Cardiac septum (tissue), 1 donor: ENCODE results near the gene PCCA. TPM values are rescaled to one million over a fixed set of nuclear protein-coding genes. Genes with fewer than 3 reads are reported as not detected.

Experiments
- DNase-seq: peaks from one replicate; pipeline ENCODE4 v3.0.0-alpha.2; 2020; ENCODE audit warnings: low spot score
- intact Hi-C: fragments of 100-400 bp; cut with DNase I; formaldehyde crosslinking; loops from one replicate; pipeline ENCODE4 v1.14.0; 2022
- total RNA-seq: library from RNA; stranded (reverse); fragmentation: NEBNext Ultra II Directional; extraction: Animal tissue kit (Norgen Biotek cat#: 25700); gene quantifications from one replicate; pipeline ENCODE4 v1.2.1, GENCODE V29; 2021
- donor health status: DM: no; HTN: no; CAD: no.

Gene PCCA
- total RNA-seq, 1 donor from 2014 or later: 51.2 TPM

DNA sequence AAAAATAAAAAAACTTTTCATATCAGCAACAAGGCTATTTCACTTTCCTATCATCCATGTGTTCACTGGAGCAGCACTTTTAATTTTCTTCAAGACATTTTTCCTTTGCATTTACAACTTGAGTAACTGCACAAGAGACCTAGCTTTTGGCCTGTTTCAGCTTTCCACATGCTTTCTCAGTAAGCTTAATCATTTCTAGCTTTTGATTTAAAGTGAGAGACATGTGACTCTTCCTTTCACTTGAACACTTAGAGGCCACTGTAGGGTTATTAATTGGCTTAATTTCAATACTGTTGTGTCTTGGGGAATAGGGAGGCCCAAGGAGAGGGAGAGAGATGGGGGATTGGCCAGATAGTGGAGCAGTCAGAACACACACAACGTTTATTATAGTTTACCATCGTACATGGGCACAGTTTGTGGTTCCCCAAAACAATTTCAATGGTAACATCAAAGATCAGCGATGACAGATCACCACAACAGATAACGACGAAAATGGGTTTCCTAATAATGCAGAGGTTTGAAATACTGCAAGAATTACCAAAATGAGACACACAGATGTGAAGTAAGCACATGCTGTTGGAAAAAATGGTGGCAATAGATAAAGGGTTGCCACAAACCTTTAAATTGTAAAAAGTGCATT is 382.1 kb downstream of the PCCA start:
- intact Hi-C loops: no loop called here
- DNase-seq: no peak

DNA sequence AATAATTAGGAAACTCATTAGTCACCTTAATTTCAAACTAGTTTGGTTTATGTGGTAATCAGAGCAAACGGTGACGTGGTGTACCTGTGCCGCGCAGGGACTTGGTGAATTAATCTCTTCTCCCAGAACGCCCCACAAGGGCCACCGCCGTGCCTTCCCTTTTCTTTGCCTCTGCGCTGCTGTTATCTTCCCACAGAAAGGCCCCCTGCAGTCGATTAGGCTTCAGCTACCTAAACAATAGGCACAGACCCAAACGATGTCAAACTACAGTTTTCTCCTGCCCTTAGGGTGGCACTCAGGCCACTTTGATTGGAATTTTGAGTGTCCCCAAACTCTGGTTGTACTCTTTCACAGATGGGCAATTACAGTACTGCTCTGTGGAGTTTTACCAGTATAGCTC is 384.2 kb downstream of the PCCA start:
- no peak for DNase-seq
- intact Hi-C loops: no loop called here

DNA sequence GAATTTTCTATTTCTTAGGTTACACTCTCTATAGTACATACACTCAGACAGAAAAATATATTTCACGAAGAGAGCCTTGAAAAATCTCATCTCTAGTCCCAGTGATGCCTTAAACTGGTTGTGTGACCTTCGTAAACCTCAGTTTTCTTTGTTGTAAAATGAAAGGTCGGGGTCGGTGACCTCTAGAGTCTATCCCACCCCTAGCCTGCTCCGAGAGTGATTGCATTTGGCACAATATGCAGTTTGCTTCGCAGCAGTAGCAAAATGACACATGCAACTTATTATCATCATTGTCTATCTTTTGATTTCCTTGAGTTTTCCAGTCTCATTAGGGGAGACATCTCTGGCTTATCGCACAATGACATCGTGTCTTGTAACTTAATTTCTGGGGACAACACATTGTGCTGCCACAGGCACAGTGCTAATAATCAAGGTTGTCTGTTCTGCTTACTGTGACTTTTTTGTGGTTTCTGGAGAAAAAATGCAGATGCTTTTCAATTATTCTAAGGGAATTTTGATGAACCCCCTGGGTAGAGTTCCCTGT is 384.7 kb downstream of the PCCA start:
- intact Hi-C loops: no loop called here
- no peak for DNase-seq

DNA sequence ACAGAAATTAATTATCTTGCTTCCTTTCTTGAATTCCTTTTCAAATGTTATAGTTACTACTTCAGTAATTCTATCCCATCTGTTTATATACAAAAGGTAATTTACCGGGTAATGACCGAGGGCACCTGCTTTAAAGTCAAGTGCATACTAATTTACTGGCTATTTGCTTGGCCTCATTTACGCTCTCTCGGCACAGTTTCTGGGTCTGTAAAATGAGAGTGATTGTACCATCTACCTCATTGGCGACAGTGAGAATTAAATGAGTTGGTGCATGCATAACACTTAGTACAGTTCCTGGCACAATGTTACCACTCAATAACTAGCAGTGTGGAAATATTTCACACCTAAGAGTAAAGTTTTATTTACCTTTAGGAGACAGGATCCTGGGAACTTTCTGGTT is 388.1 kb downstream of the PCCA start:
- intact Hi-C loops: no loop called here
- DNase-seq: no peak

DNA sequence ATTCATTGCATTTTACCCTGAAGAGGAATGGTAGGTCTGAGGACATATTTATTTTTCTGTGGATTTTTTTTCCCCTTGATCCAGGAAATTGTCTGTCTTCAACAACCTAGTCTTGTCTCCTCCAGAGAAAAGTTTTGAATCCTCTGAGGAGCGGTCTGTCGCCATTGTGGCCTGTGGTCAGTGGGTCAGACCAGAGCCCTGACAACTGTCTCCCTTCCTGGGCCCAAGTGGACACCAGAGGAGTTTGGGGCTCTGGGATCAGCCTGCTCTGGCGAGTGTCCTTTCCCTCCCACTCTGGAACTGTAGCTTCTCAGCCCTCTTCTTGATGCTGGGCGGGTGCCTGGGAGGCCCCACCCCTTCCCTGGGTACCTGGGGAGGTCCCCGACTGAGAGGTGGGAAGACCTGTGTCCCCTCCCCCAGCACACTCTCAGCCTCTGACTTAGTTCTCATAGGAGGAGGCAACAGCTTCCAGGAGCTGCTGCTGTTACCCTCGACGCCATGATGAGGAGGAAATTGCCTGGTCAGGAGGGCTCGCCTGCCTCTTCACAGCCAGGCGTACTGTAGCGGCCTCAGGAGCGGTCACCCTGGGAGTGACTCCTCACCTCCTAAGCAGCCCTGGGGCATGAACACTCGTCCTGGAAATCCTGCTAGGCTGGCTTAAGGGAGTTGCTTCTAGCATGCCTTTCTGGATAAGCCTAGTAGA is 389.4 kb downstream of the PCCA start:
- no peak for DNase-seq
- intact Hi-C loops: no loop called here

DNA sequence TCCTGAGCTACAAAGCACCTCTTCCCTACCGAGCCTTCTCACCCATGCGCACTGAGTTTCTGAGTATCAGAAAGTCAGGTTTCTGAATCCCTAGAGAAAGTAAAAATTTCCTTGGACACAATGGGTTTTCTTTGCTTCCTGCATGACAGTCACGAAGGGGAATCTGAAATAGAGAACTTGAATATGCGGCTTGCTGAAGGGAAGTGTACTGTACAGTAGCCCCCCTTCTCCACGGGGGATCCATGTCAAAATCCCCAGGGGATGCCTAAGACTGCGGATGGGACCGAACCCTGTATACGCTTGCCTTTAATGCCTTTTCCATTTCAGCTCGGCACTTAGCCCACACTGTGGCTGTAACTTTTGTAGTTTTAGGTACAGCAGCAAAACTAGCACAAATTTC is 391.8 kb downstream of the PCCA start:
- intact Hi-C loops: no loop called here
- DNase-seq: no peak

DNA sequence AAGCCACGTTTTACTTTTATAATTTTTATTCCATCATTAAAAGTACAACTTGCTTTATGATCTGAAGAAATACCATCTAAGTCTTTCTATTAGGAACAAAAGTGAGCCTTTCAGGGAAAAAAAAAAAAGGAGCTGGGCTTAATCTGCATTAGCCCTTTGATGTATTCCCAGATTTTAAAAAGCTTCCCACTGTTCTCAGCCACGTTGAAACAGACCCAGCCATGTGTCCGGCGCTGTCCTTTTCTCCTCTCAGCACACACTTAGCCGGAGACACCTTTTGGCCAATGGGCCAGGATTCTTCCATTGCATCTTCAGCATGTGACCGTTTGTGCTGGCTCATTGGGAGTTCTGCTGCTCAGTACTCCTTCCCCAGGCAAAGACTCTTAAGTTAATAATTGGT is 394.2 kb downstream of the PCCA start:
- intact Hi-C loops: no loop called here
- no peak for DNase-seq

DNA sequence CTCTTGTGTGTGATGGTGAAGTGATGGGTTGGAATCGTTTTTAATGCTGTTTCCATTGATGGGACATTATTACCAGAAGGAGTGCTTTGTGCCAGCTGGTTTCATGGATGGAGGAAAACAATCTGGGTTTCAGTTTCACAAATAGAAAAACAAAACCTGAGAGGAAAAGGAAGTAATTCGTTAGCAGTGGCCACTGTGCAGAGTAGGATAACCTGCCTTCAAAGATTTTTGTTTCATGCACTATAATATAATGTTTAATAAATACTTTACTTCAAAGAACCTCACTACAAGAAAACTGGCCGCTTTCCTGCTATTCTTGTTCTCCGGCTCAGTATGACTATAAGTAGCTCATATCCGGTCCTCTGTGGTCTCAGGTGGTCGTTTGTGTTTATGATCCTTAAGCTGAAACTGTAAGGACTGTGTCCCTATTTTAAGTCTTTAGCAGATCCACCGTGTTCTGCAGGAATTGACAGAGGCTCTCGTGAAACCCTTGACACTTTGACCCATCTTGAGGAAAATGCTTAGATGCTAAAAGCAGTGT is 395.0 kb downstream of the PCCA start:
- DNase-seq: no peak
- intact Hi-C loops: no loop called here

DNA sequence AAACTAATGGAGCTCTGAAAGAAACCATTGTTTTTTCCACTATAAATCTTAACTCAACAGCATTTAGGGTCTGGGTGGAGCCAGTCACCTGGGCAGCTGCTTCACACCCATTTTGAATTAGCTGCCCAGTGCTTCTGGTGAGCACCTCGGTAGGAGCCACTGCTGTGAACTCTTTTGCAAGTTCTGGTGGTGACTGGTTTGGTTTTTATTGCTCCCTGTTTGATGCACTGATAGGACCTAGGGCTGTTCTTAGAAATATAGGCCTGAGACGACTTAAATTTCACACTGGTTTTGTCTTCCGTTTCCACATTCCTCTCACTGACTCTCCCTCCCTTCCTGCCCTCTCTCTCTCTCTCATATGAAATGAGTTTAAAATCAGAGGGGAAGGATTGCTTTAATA is 395.8 kb downstream of the PCCA start:
- intact Hi-C loops: no loop called here
- no peak for DNase-seq

DNA sequence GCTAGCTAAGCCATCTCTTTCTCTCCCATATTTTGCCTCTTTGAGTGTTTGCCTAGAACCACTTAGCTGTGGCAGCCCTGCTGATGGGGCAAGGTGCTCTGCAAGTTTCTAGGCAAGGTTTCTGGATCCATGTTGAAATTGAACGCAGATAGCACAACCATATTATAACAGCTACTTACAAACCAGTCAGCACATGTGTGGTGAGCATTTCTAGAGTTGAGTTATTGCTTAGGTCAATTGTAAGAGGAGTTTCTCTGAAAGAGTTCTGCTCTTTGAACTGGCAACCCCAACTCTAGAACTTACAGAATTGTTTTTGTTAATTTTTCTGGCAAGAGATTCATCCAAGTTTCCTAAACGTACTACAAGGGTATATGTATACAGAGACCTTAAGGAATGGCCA is 396.4 kb downstream of the PCCA start:
- intact Hi-C loops: no loop called here
- no peak for DNase-seq

DNA sequence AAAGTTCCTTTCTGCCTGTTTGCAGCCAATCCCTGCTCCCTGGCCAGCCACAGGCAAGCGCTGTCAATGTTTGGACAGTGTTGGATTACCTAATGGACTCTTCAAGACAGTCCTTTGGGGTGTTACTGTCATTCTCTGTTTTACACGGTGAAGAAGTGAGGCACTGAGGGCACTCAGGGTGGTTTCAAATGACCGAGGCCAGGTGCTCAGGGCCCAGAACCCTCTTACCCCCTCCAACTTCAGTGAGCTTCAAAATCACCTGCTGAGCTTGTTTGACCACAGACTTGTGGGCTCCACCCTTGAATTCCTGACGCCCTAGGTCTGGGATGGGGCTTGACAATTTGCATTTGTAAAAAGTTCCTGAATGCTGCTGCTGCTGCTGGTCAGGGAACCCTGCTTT is 401.8 kb downstream of the PCCA start:
- no peak for DNase-seq
- intact Hi-C loops: no loop called here

DNA sequence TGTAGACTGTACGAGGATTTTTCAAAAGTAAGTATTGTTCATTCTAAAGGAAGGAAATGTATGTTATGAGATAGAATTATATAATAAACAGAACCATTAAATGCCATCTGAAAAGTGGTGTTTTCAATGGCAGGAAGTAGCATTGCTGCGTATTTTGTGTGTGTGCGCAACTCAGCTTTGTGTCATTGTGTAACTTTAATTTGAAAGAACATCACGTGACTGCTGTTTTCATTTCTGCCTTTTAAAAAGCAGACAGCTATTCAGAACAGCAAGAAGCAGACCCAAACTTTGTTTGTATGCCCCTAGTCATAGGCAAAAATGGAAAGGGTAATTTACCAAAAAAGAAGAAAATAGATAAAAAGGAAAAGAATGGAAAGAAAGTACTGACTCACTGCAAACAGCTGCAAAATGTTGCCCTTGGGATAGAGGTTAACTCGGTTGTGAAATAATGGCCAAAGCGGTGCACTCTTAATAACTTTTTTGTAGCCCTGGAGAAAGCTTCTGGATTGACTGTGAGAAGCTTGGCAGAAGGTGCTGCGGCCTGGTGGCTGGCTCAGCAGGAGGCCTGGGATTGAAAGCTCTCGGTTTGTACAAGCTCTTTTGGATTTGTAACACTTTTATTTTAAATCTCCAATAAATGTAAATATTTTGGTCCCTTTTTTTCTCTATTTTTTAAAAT is 402.4 kb downstream of the PCCA start:
- intact Hi-C loops: no loop called here

DNA sequence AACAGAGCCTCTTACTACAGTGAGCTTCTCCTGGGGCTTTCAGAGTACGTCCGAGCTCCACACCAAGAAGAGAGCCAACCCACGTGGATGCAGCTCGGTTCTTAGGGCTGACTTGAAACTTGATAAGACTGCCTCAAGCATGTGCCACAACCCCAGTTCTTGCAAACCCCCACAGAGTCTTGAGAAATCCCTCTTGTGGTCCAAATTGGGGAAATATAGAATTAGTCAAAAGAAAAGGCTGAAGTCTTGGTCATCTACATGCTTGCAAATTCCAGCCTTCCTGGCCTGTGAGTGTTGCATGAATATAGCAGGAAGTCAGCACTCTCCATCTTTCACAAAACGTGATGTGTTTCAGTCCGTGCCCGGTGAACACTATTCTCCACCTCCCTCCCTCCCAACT is 404.5 kb downstream of the PCCA start:
- intact Hi-C loops: no loop called here
- DNase-seq: no peak

More for the DNA sequence above, 402.4 kb downstream of the PCCA start:
- no peak for DNase-seq

DNA sequence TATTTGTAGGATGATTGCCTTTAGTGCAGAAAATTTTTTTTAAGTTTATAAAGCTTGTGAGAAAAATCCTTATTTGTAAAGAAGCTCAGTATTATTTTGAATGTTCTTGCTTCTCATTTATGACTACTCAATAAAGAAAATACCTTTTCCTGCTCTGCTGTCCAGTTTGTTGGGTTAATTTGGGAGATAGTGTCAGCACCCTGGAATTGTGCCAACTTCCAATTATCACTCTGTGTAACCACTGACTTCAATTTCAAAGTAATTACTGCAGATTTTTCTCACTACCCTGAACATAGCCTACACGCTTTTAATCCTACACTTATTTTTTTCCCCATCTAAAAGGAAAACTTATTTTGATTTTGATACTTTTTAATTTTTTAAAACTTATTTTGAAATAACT is 406.6 kb downstream of the PCCA start:
- intact Hi-C loops: no loop called here
- DNase-seq: no peak

DNA sequence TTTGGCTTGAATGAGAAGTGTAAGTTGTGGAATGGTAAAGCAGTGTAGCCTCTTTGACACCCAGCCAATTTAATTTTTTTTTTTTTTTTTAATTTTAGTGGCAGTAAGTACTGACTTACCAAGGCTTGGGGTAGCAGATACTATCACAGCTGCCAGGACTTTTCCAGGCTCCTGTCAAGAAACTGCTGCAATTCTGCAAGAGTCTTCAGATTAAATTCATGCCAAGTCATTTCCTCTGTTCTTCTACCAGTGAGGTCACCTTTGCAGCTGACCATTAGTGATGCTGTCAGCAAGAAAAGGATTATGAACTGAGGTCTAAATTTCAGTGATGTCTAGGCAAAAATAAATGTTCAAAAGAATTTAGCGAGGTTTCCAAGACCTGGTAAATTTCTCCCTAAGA is 408.5 kb downstream of the PCCA start:
- DNase-seq: no peak
- intact Hi-C loops: no loop called here

DNA sequence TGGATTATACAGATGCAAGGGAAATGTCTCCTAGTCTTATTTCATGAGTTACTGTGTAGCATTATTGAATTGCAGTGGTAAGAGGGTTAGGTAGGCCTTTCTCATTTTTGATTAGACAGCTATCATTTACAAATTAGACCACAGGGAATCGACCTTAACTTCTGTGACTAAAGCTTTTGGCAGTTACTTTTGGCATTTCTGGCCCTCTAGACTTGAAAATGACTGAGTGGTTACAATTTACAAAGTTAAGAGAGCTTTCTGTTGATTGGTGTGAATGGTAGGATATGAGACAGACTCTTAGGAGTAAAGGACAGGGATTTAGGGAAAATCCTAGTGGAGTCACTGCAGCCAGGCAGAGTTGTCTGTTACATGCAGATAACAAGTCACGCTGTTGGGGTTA is 413.6 kb downstream of the PCCA start:
- intact Hi-C loops: no loop called here

DNA sequence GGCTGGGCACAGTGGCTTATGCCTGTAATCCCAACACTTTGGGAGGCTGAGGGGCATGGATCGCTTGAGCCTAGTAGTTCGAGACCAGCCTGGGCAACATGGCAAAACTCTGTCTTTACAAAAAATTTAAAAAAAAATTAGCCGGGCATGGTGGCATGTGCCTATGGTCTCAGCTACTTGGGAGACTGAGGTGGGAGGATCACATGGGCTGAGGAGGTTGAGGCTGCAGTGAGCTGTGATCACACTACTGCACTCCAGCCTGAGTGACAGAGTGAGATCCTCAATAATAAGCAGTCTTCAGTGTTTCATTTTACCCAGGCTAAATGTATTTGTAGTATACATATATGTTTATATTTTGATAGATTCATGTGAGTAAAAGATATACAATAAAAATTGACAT is 414.7 kb downstream of the PCCA start:
- intact Hi-C loops: no loop called here

More for the DNA sequence above, 413.6 kb downstream of the PCCA start:
- no peak for DNase-seq

DNA sequence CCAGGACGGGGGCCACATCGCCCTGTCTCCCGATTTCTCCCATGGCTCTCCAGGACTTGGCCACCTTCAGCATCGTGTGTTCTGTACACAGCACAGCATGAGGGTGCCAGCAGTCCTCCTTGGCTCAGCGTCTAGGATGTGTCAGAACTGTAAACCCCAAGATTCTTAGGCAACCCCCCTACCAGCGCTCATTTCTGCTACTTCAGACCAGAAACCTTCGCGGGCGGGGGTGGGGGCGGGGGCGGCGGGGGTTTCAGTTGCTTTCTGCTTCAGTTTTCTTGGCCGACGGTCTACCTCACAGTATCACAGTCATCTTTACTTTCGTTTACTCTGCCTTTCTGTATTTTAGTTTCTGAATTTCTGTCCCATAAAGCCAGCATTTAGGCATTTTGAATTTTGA is 417.3 kb downstream of the PCCA start:
- intact Hi-C loops: no loop called here

More for the DNA sequence above, 414.7 kb downstream of the PCCA start:
- no peak for DNase-seq

DNA sequence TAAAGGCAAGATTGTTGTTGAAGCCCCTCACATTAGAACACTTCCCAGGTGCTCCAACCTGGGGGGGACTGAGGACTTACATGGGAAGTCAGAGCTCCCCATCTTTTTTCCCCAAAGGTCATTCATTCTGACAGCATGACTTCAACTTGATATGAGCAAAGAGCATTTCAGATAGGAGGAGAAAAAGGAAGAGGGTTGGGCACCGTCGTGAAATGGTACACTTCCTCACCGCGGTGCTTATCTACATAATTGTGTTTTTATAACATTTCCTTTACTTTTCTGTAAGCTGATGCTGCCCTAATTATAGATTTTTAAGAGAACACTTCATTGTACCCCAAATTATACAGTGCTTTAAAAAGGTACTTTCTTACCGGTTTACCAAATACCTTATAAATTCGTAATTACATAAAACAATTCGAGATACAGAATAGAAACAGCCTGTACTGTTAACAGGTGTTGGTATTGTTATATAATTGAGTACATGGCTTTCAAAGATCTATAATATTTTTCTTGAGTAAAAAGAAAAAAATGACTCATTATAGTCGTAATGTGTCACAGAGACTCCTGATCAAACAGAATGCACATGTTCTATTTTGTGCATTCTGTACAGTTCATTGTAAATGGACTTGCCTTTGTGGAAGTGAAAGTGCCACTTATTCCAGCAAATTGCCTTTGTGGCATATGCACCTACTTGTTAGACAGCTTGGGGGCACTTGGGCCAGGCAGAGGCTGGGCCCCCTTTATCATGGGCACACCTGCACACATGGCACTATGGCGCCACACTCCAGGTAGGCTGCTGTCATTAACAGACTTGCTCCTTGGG is 417.9 kb downstream of the PCCA start:
- no peak for DNase-seq
- intact Hi-C loops: no loop called here

More for the DNA sequence above, 417.3 kb downstream of the PCCA start:
- DNase-seq: no peak

DNA sequence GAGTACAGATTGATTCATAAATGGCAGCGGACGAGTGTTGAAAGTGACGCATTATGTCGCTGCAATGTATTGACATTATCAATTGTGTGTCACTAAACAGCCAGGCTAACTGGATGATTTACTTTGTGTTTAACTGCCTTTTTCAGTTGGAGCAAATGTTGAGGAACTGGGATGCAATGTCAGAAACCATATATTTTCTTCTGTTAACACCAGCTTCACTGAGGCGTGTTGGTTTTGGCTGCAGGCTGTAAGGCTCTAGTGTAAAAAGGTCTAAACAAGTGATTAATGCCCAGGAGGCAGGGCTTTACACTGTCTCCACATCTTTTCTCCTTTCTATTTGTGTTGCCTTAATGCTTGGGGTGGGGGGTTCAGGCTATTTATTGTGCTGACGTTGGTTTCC is 419.6 kb downstream of the PCCA start:
- no peak for DNase-seq
- intact Hi-C loops: no loop called here
